K562 (cell line): ENCODE measurements around the gene TMEM184B. TPM values are rescaled to one million over a fixed set of nuclear protein-coding genes. Genes with fewer than 3 reads are reported as not detected.

Experiments
- ATAC-seq: fragments of 200-7000 bp; cut with Tn5 transposase; 3 replicates; pipeline ENCODE4 v1.9.1; 2020; ENCODE audit warnings: moderate library complexity
- BruUV-seq: library from RNA; stranded (reverse); fragments of 400-500 nt; replicated peaks from 2 replicates; lab custom pipeline; 2021; lab: Mats Ljungman, UMichigan
- CTCF ChIA-PET: fragments of 300-600 bp; formaldehyde crosslinking; extraction: SDS; loops from one replicate; lab custom pipeline; 2021; ENCODE audit warnings: low intra/inter-chr PET ratio; lab: Yijun Ruan, JAX
- POLR2A ChIA-PET: fragments of 300-600, 350-650 bp; sonication (Branson Sonifier 250); formaldehyde crosslinking; extraction: SDS; loops from one replicate; lab custom pipeline; 2021; ENCODE audit warnings: antibody characterized with exemption, inconsistent platforms; lab: Yijun Ruan, JAX
- DNase-seq, 4 experiments: peaks; one replicate each; pipeline versions ENCODE4 v3.0.0 to v3.0.0-alpha.2; 2011 to 2018; ENCODE audit warnings: low spot score in 3 of 4, mixed read lengths in 3 of 4; ENCODE audit errors: extremely low read depth in 1 of 4
- FAIRE-seq: peaks from 2 replicates; lab custom pipeline; 2011; peaks lifted over from hg19 to GRCh38; lab: Jason Lieb, UNC
- H2AFZ ChIP-seq: 2 replicates; pipeline ENCODE4 v1.6.0; 2011; ENCODE audit warnings: low read depth, low read length, control low read depth, inconsistent platforms
- H3K27ac ChIP-seq: fragments of 200-600 bp; 3 replicates; pipeline ENCODE4 v1.8.0; 2011; ENCODE audit warnings: low read depth, mild to moderate bottlenecking, control low read depth, inconsistent platforms, low read length, moderate library complexity, mixed read lengths; ENCODE audit errors: extremely low read depth
- H3K27me3 ChIP-seq, 2 experiments: fragments of 300-600 bp in 1 of 2; 2 replicates in 1 of 2; 3 replicates in 1 of 2; pipeline versions ENCODE4 v1.6.0 to v1.8.0; 2011; ENCODE audit warnings: inconsistent platforms in 2 of 2, low read length in 2 of 2, mild to moderate bottlenecking in 1 of 2, mixed read lengths in 1 of 2, moderate library complexity in 1 of 2; ENCODE audit not compliant: control insufficient read depth in 2 of 2, insufficient read depth in 2 of 2
- H3K36me3 ChIP-seq: fragments of 300-600 bp; 3 replicates; pipeline ENCODE4 v1.8.0; 2011; ENCODE audit warnings: mild to moderate bottlenecking, low read length, inconsistent platforms; ENCODE audit not compliant: control insufficient read depth, insufficient read depth
- H3K4me1 ChIP-seq, 2 experiments: fragments of 200-600 bp in 1 of 2; replicated peaks in 1 of 2; 2 replicates in 1 of 2; 3 replicates in 1 of 2; pipeline versions ENCODE4 v1.5.1 to v1.8.0; 2011; ENCODE audit warnings: inconsistent platforms in 2 of 2, low read length in 2 of 2, mild to moderate bottlenecking in 1 of 2, mixed read lengths in 1 of 2, moderate library complexity in 1 of 2; ENCODE audit not compliant: control insufficient read depth in 2 of 2, insufficient read depth in 2 of 2
- H3K4me2 ChIP-seq: 2 replicates; pipeline ENCODE4 v1.6.1; 2011; ENCODE audit warnings: low read length, control low read depth, inconsistent platforms, mixed read lengths; ENCODE audit not compliant: insufficient read depth
- H3K4me3 ChIP-seq: fragments of 200-600 bp; sonication (generic), shearing (Covaris generic); 2 replicates; pipeline ENCODE4 v1.5.1; 2016; ENCODE audit warnings: control low read depth, inconsistent platforms
- H3K79me2 ChIP-seq: fragments of 200-600 bp; 3 replicates; pipeline ENCODE4 v1.8.0; 2011; ENCODE audit warnings: low read length, inconsistent platforms; ENCODE audit not compliant: control insufficient read depth, insufficient read depth
- H3K9ac ChIP-seq, 2 experiments: 2 replicates each; pipeline versions ENCODE4 v1.6.0 to v1.6.1; 2011; ENCODE audit warnings: low read depth in 2 of 2, low read length in 2 of 2, control low read depth in 1 of 2, inconsistent platforms in 1 of 2, mild to moderate bottlenecking in 1 of 2, mixed read lengths in 1 of 2; ENCODE audit not compliant: insufficient read depth in 1 of 2
- H3K9me1 ChIP-seq: one replicate; pipeline ENCODE4 v1.6.0; 2011; ENCODE audit warnings: inconsistent platforms, mild to moderate bottlenecking, low read length, moderate library complexity; ENCODE audit not compliant: control insufficient read depth, insufficient read depth
- H3K9me3 ChIP-seq: replicated peaks from 2 replicates; pipeline ENCODE4 v1.5.1; 2011; ENCODE audit warnings: low read depth, low read length, inconsistent platforms; ENCODE audit not compliant: control insufficient read depth, insufficient read depth
- H4K20me1 ChIP-seq: replicated peaks from 2 replicates; pipeline ENCODE4 v1.6.1; 2011; ENCODE audit warnings: low read length, inconsistent platforms, mixed read lengths; ENCODE audit not compliant: control insufficient read depth, insufficient read depth
- DACH1 ChIP-seq: fragments of 450-650 bp; IDR thresholded peaks from 2 replicates; pipeline ENCODE4 v1.6.1; 2018; ENCODE audit not compliant: partially characterized antibody
- GABPB1 ChIP-seq: sonication (generic); formaldehyde crosslinking; IDR thresholded peaks from 2 replicates; pipeline ENCODE4 v1.8.0; 2022; ENCODE audit warnings: mild to moderate bottlenecking, missing genetic modification reagents
- HNRNPUL1 ChIP-seq: fragments of 200-400 bp; formaldehyde crosslinking; IDR thresholded peaks from 2 replicates; pipeline ENCODE4 v1.6.1; 2017; ENCODE audit warnings: low read length
- NFE2 ChIP-seq: IDR thresholded peaks from 2 replicates; pipeline ENCODE4 v1.6.1; 2014; ENCODE audit warnings: antibody characterized with exemption, low read depth
- NR1H2 ChIP-seq: sonication (generic); formaldehyde crosslinking; IDR thresholded peaks from 2 replicates; pipeline ENCODE4 v1.4.0; 2020; ENCODE audit warnings: mild to moderate bottlenecking, missing genetic modification reagents
- ZNF699 ChIP-seq: fragments of 250-450 bp; sonication (Bioruptor Pico); IDR thresholded peaks from 2 replicates; pipeline ENCODE4 v1.8.0; 2021; ENCODE audit warnings: mild to moderate bottlenecking, moderate library complexity; ENCODE audit not compliant: insufficient replicate concordance
- WGBS: fragments of 100-300 bp; shearing (Covaris generic); methylation state at CpG from one replicate; pipeline ENCODE4 v1.1.6; 2016; ENCODE audit warnings: low coverage, mixed read lengths; ENCODE audit not compliant: insufficient coverage; ENCODE audit errors: missing lambda C conversion rate; 5-methylcytosine and 5-hydroxymethylcytosine counted together
- in situ Hi-C: fragments of 300-500 bp; cut with MboI; formaldehyde crosslinking; loops from 4 replicates; pipeline ENCODE4 v1.15.0; 2018; ENCODE audit warnings: inconsistent platforms, mixed read lengths
- intact Hi-C: fragments of 100-400 bp; cut with micrococcal nuclease; formaldehyde crosslinking; loops from 2 replicates; pipeline ENCODE4 v1.14.2; 2022
- polyA plus RNA-seq, 8 experiments: library from polyadenylated mRNA; depleted of rRNA in 4 of 8; stranded (reverse) in 5 of 8; unstranded in 3 of 8; fragments of >200 nt; fragmentation: Nextera tagmentation in 2 of 8; fragmentation: Illumina TruSeq in 1 of 8; extraction: Ambion mirVana in 2 of 8; extraction: Trizol in 1 of 8; gene quantifications; 2 replicates each; pipeline versions ENCODE4 v1.2.1 to v1.2.3, GENCODE V29; 2011 to 2014; ENCODE audit warnings: inconsistent platforms in 1 of 8, missing spikeins in 1 of 8
- total RNA-seq, 7 experiments: library from RNA; depleted of rRNA in 6 of 7; stranded (reverse); fragments of >200 nt in 6 of 7; fragmentation: Illumina TruSeq in 2 of 7; extraction: Trizol in 2 of 7; gene quantifications; 2 replicates each; pipeline versions ENCODE4 v1.2.1 to v1.2.3, GENCODE V29; 2011 to 2021; ENCODE audit warnings: low replicate concordance in 1 of 7
- TF ChIP-seq, protein P1 (sequence below): fragments of 450-650 bp; formaldehyde crosslinking; IDR thresholded peaks from 2 replicates; pipeline ENCODE4 v1.4.0; 2022; ENCODE audit warnings: mild to moderate bottlenecking, moderate library complexity
- TF ChIP-seq, protein P2 (sequence below): fragments of 250-450 bp; sonication (Bioruptor Pico); IDR thresholded peaks from 2 replicates; pipeline ENCODE4 v1.8.0; 2022; ENCODE audit warnings: inconsistent platforms, mild to moderate bottlenecking, moderate library complexity, borderline replicate concordance
- TF ChIP-seq, protein P3 (sequence below): IDR thresholded peaks from 2 replicates; pipeline ENCODE4 v1.6.1; 2011; ENCODE audit warnings: borderline replicate concordance, low read depth, mild to moderate bottlenecking, moderate library complexity, low read length; ENCODE audit not compliant: insufficient read depth, poor library complexity, severe bottlenecking
- TF ChIP-seq, protein P4 (sequence below), 2 experiments: IDR thresholded peaks in 1 of 2; conservative IDR thresholded peaks in 1 of 2; 2 replicates each; pipeline ENCODE4 v1.6.1; 2016; ENCODE audit warnings: low read depth in 2 of 2, mild to moderate bottlenecking in 1 of 2, missing compliant biosample characterization in 1 of 2, missing genetic modification characterization in 1 of 2, moderate library complexity in 1 of 2

The TMEM184B gene
- total and polyA plus RNA-seq, 9 of the 15 experiments (the other 6 are each of a cell fraction or from before 2014, with no cell fraction given): 0.31 to 25.1 (median 6.2) TPM

DNA sequence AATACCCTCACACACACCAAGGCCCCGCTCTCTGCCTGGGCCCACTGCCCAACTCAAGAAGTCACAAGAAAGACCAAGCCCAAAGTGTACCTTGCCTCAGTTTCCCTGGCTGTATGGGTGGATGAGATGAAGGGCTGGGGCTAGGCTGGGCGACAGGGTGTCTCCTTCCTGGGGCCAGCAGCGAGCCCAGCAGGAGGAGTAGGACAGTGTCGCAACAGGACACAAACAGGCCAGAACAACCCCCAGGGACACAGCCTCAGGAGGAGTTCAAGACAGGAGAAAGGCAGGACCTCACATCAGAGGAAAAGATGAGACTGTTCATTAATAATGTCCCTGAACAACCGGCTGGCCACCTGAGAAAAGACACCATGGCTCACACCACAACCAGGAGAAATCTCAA is 31.2 kb upstream of the TMEM184B start:
- Histone ChIP-seq H3K4me1 (peaks cover 3 to 9% of the 10 kb centered on the region in 2 experiments; a peak in 3 of 5 replicates), H3K36me3 (peaks cover 64% of the 10 kb centered on the region; the same call in 2 of the 3 replicates), H3K4me2 (no peak overlapping the region), H3K9ac (no peak overlapping the region), H3K27me3 (no peaks in the 10 kb centered on the region), H4K20me1 (peaks cover 14% of the 10 kb centered on the region), H3K4me3 (no peak overlapping the region), H2AFZ (no peak overlapping the region), H3K79me2 (peaks cover 45% of the 10 kb centered on the region), H3K9me3 (no peaks in the 10 kb centered on the region), H3K27ac (no peak overlapping the region), H3K9me1 (peaks cover 2% of the 10 kb centered on the region)
- in situ Hi-C loops: no loop called here
- intact Hi-C loops: no loop called here
- ChIA-PET POLR2A (no interaction called here), CTCF (no interaction called here)
- FAIRE-seq (no peak), DNase-seq (no peak), ATAC-seq (no peak)
- no TSS peak for BruUV-seq
- TF ChIP-seq, protein P1, sequence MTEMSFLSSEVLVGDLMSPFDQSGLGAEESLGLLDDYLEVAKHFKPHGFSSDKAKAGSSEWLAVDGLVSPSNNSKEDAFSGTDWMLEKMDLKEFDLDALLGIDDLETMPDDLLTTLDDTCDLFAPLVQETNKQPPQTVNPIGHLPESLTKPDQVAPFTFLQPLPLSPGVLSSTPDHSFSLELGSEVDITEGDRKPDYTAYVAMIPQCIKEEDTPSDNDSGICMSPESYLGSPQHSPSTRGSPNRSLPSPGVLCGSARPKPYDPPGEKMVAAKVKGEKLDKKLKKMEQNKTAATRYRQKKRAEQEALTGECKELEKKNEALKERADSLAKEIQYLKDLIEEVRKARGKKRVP (CRISPR knock-in tag): no peak
- TF ChIP-seq GABPB1 (CRISPR knock-in tag) (no peak), HNRNPUL1 (no peak), NR1H2 (CRISPR knock-in tag) (no peak), ZNF699 (no peak), NFE2 (no peak), DACH1 (no peak)
- TF ChIP-seq, protein P2, sequence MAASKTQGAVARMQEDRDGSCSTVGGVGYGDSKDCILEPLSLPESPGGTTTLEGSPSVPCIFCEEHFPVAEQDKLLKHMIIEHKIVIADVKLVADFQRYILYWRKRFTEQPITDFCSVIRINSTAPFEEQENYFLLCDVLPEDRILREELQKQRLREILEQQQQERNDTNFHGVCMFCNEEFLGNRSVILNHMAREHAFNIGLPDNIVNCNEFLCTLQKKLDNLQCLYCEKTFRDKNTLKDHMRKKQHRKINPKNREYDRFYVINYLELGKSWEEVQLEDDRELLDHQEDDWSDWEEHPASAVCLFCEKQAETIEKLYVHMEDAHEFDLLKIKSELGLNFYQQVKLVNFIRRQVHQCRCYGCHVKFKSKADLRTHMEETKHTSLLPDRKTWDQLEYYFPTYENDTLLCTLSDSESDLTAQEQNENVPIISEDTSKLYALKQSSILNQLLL: no peak
- TF ChIP-seq, protein P3, sequence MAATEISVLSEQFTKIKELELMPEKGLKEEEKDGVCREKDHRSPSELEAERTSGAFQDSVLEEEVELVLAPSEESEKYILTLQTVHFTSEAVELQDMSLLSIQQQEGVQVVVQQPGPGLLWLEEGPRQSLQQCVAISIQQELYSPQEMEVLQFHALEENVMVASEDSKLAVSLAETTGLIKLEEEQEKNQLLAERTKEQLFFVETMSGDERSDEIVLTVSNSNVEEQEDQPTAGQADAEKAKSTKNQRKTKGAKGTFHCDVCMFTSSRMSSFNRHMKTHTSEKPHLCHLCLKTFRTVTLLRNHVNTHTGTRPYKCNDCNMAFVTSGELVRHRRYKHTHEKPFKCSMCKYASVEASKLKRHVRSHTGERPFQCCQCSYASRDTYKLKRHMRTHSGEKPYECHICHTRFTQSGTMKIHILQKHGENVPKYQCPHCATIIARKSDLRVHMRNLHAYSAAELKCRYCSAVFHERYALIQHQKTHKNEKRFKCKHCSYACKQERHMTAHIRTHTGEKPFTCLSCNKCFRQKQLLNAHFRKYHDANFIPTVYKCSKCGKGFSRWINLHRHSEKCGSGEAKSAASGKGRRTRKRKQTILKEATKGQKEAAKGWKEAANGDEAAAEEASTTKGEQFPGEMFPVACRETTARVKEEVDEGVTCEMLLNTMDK: no peak
- TF ChIP-seq, protein P4, sequence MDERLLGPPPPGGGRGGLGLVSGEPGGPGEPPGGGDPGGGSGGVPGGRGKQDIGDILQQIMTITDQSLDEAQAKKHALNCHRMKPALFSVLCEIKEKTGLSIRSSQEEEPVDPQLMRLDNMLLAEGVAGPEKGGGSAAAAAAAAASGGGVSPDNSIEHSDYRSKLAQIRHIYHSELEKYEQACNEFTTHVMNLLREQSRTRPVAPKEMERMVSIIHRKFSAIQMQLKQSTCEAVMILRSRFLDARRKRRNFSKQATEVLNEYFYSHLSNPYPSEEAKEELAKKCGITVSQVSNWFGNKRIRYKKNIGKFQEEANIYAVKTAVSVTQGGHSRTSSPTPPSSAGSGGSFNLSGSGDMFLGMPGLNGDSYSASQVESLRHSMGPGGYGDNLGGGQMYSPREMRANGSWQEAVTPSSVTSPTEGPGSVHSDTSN (CRISPR knock-in tag; IDR thresholded peaks at IDR 0.05; ENCODE audit: low read depth): no peak
- TF ChIP-seq, protein P4 (tag; conservative IDR thresholded peaks at IDR 0.05; ENCODE audit: low read depth): no peak
- WGBS: 83% methylated on average over 4 of the region's 5 CpGs
